Measurements from ENCODE around the gene POLR2L.

- TF ChIP-seq CTCF (IDR thresholded peaks at IDR 0.05 in 2 of 3, conservative IDR thresholded peaks at IDR 0.05 in 1 of 3; ENCODE audit: borderline replicate concordance in 1 of 3, insufficient read depth in 1 of 3, low read depth in 2 of 3, low read length in 2 of 3) (no peak), MAX (IDR thresholded peaks at IDR 0.05) (no peak), SRF (IDR thresholded peaks at IDR 0.05; ENCODE audit: low read depth) (no peak), POLR2A (IDR thresholded peaks at IDR 0.05; ENCODE audit: borderline replicate concordance, extremely low read depth, insufficient read depth, insufficient read length) (no peak), EZH2 (IDR thresholded peaks at IDR 0.05) (no peak), YY1 (IDR thresholded peaks at IDR 0.05; ENCODE audit: extremely low read depth, insufficient replicate concordance, low read depth, low read length) (no peak), CEBPB (IDR thresholded peaks at IDR 0.05; ENCODE audit: low read depth) (no peak), REST (IDR thresholded peaks at IDR 0.05; ENCODE audit: low read depth) (no peak)
Measured at GRCh38 chr11:882596-882995, 40.3 kb upstream of the POLR2L start.
